ENCODE measurements around the gene GSDMA. TPM values are rescaled to one million over a fixed set of nuclear protein-coding genes. Genes with fewer than 3 reads are reported as not detected.
A peak's percentile ranks its signal among the peaks of the same experiment; 100 is the strongest.

GSDMA gene
- total and polyA plus RNA-seq, 12 donors: 0.06 to 1.3 (median 0.42) TPM; not detected in 6

DNA sequence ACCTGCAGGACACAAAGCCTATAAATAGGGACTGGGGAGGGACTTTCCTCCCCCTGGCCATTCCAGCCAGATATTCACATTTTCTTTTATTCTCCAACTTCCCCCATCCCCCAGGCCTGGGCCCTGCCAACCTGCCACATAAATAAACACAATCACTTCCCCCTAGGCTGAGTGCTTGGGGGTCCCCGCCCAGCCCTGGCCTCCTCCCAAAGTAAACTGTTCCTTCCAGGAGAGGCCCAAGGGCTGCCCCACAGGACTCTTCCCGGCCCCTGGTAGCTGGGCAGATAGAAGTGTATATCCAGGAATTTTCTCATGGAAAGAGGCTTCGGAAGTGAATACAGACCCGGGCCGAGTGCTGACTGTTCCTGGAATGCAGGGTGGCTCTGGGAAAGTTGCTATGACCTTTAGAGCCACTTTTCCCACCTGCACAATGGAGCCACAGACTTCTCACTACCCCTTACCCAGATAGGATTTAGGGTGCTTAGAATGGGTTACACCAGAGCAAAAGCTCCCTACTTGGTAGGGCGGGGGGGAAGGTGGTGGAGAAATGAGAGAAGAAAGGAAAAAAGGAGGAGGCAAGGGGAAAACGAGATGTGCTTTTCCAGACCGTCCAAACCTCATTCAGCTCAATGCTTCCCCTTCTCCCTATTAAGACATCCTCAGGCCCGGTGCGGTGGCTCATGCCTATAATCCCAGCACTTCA lies 60.9 kb downstream of the GSDMA start:
- 66 to 68% methylated on average over 10 of the region's 10 CpGs for WGBS, 2 donors
- H3K36me3 ChIP-seq: peaks cover 0 to 96% (median 68%) of the 10 kb centered on the region in 9 donors
- TF ChIP-seq, protein P1, sequence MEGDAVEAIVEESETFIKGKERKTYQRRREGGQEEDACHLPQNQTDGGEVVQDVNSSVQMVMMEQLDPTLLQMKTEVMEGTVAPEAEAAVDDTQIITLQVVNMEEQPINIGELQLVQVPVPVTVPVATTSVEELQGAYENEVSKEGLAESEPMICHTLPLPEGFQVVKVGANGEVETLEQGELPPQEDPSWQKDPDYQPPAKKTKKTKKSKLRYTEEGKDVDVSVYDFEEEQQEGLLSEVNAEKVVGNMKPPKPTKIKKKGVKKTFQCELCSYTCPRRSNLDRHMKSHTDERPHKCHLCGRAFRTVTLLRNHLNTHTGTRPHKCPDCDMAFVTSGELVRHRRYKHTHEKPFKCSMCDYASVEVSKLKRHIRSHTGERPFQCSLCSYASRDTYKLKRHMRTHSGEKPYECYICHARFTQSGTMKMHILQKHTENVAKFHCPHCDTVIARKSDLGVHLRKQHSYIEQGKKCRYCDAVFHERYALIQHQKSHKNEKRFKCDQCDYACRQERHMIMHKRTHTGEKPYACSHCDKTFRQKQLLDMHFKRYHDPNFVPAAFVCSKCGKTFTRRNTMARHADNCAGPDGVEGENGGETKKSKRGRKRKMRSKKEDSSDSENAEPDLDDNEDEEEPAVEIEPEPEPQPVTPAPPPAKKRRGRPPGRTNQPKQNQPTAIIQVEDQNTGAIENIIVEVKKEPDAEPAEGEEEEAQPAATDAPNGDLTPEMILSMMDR (IDR thresholded peaks at IDR 0.05): no peak
- peak; percentile 43 to 61 for DNase-seq
- intact Hi-C loops (cut with DNase I): loop anchor here in 2 of 10 donors (10.0 kb wide), 1 partner anchor 141 kb away; no protein-coding TSS in a partner anchor
- no peaks in the 10 kb centered on the region for H3K9me3 ChIP-seq
- no peak overlapping the region for H3K4me3 ChIP-seq
- no peaks in the 10 kb centered on the region for H3K27me3 ChIP-seq
- peaks cover 8 to 57% (median 23%) of the 10 kb centered on the region in 9 donors for H3K4me1 ChIP-seq
- H3K27ac ChIP-seq: peak overlapping the region in 3 of 10 donors; percentile 19 to 50 (median 43)
- ATAC-seq: peak in 7 of 8 donors; percentile 25 to 65 (median 43)

DNA sequence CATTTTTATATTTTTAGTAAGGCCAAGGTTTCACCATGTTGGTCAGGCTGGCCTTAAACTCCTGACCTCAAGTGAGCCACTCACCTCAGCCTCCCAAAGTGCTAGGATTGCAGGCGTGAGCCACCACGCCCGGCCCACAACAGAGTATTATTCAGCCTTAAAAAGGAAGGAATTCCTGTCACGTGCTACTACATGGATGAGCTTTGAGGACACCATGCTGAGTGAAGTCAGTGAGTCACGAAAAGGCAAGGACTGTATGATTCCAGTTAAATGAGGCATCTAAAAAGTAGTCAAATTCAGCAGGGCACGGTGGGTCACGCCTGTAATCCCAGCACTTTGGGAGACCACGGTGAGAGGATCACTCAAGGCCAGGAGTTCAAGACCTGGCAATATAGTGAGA lies 62.1 kb downstream of the GSDMA start:
- 91 to 95% methylated on average over 8 of the region's 8 CpGs for WGBS, 2 donors
- TF ChIP-seq, protein P1 (IDR thresholded peaks at IDR 0.05): no peak
- DNase-seq: no peak
- Histone ChIP-seq H3K36me3 (peaks cover 0 to 100% (median 75%) of the 10 kb centered on the region in 9 donors), H3K4me3 (no peak overlapping the region), H3K4me1 (peaks cover 8 to 49% (median 21%) of the 10 kb centered on the region in 9 donors), H3K27ac (no peak overlapping the region), H3K9me3 (no peaks in the 10 kb centered on the region), H3K27me3 (no peaks in the 10 kb centered on the region)
- intact Hi-C loops (cut with DNase I): loop anchor here in 3 of 10 donors (5.0 to 10.0 kb wide), 2 partner anchors 62 to 140 kb away; no protein-coding TSS in a partner anchor
- ATAC-seq: no peak

DNA sequence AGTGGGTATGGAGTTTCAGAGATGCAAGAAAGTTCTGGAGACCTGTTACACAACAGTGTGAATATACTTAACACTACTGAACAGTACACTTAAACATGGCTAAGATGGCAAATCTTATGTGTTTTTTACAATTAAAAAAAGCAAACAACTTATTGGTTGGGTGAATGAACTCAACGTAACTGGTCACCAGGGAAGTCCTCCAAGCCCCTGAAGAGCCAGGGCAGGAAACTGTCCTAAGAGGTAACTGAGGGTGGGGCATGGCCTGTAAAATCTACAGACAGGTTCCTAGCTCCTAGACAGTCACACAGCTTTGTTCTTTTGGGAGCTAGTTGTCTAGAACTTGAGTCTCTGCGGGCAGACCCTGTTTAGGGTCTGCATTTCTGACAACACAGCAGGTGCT lies 62.8 kb downstream of the GSDMA start:
- peaks cover 8 to 49% (median 21%) of the 10 kb centered on the region in 9 donors for H3K4me1 ChIP-seq
- H3K4me3 ChIP-seq: no peak overlapping the region
- ATAC-seq: no peak

More for the DNA sequence above, 62.8 kb downstream of the GSDMA start:
- intact Hi-C loops (cut with DNase I): loop anchor here in 3 of 10 donors (5.0 to 10.0 kb wide), 2 partner anchors 62 to 139 kb away; no protein-coding TSS in a partner anchor
- no peak overlapping the region for H3K27ac ChIP-seq
- no peaks in the 10 kb centered on the region for H3K27me3 ChIP-seq
- 87 to 92% methylated on average over 2 of the region's 2 CpGs for WGBS, 2 donors
- no peaks in the 10 kb centered on the region for H3K9me3 ChIP-seq
- peaks cover 0 to 100% (median 75%) of the 10 kb centered on the region in 9 donors for H3K36me3 ChIP-seq
- DNase-seq: no peak
- TF ChIP-seq, protein P1 (IDR thresholded peaks at IDR 0.05): no peak

All from heart right ventricle (tissue), 16 donors.